GM23338 (cell line): ENCODE results near the gene LRRC38. TPM values are rescaled to one million over a fixed set of nuclear protein-coding genes. Genes with fewer than 3 reads are reported as not detected.

Experiments
- ATAC-seq: fragments of 200-7000 bp; cut with Tn5 transposase; 3 replicates; pipeline ENCODE4 v1.9.1; 2020
- DNase-seq: peaks from one replicate; pipeline ENCODE4 v3.0.0-alpha.2; 2015; ENCODE audit warnings: low spot score
- H2AFZ ChIP-seq: fragments of 200-600 bp; sonication (generic); 2 replicates; pipeline ENCODE4 v1.8.0; 2016; ENCODE audit warnings: antibody characterized with exemption, mild to moderate bottlenecking, moderate library complexity
- H3F3A ChIP-seq: fragments of 200-600 bp; sonication (generic); replicated peaks from 2 replicates; pipeline ENCODE4 v1.8.0; 2017; ENCODE audit warnings: antibody characterized with exemption, mixed run types, low read depth
- H3K27ac ChIP-seq: fragments of 200-600 bp; sonication (generic); 2 replicates; pipeline ENCODE4 v1.6.1; 2016; ENCODE audit warnings: low read depth
- H3K27me3 ChIP-seq: fragments of 200-600 bp; sonication (generic); 2 replicates; pipeline ENCODE4 v1.8.0; 2016; ENCODE audit warnings: mild to moderate bottlenecking, mixed run types, moderate library complexity; ENCODE audit not compliant: insufficient read depth
- H3K36me3 ChIP-seq: fragments of 200-600 bp; sonication (generic); 2 replicates; pipeline ENCODE4 v1.8.0; 2016; ENCODE audit warnings: mild to moderate bottlenecking; ENCODE audit not compliant: insufficient read depth
- H3K4me1 ChIP-seq: fragments of 200-600 bp; sonication (generic); 2 replicates; pipeline ENCODE4 v1.8.0; 2016; ENCODE audit warnings: mild to moderate bottlenecking, moderate library complexity; ENCODE audit not compliant: insufficient read depth
- H3K4me2 ChIP-seq: fragments of 200-600 bp; sonication (generic); 2 replicates; pipeline ENCODE4 v1.7.1; 2017; ENCODE audit warnings: mixed run types
- H3K4me3 ChIP-seq: fragments of 200-600 bp; sonication (generic); 2 replicates; pipeline ENCODE4 v1.6.1; 2016; ENCODE audit warnings: mixed run types
- H3K79me2 ChIP-seq: fragments of 200-600 bp; sonication (generic); replicated peaks from 2 replicates; pipeline ENCODE4 v1.8.0; 2017; ENCODE audit warnings: mild to moderate bottlenecking; ENCODE audit not compliant: insufficient read depth
- H3K9me2 ChIP-seq: fragments of 200-600 bp; sonication (generic); 2 replicates; pipeline ENCODE4 v1.8.0; 2017; ENCODE audit not compliant: insufficient read depth
- H4K20me1 ChIP-seq: fragments of 200-600 bp; sonication (generic); replicated peaks from 2 replicates; pipeline ENCODE4 v1.8.0; 2017; ENCODE audit warnings: mild to moderate bottlenecking; ENCODE audit not compliant: insufficient read depth
- H3K27ac Mint-ChIP-seq: 2 replicates; pipeline ENCODE4 v1.8.0; 2020; ENCODE audit warnings: inconsistent platforms, mild to moderate bottlenecking, moderate library complexity, mixed read lengths
- H3K27me3 Mint-ChIP-seq: 3 replicates; pipeline ENCODE4 v1.8.0; 2022; ENCODE audit warnings: low read depth, mild to moderate bottlenecking, moderate library complexity, mixed read lengths, inconsistent platforms; ENCODE audit not compliant: insufficient read depth, poor library complexity
- H3K36me3 Mint-ChIP-seq: 3 replicates; pipeline ENCODE4 v1.8.0; 2021; ENCODE audit warnings: low read depth, mild to moderate bottlenecking, inconsistent platforms, moderate library complexity, mixed read lengths
- H3K4me1 Mint-ChIP-seq: 3 replicates; pipeline ENCODE4 v1.8.0; 2020; ENCODE audit warnings: mild to moderate bottlenecking, inconsistent platforms, mixed read lengths
- H3K4me3 Mint-ChIP-seq: 3 replicates; pipeline ENCODE4 v1.8.0; 2021; ENCODE audit warnings: moderate library complexity, mild to moderate bottlenecking, inconsistent platforms, mixed read lengths
- H3K9me3 Mint-ChIP-seq: 3 replicates; pipeline ENCODE4 v1.8.0; 2020; ENCODE audit warnings: moderate library complexity, mild to moderate bottlenecking, inconsistent platforms, mixed read lengths
- CREB1 ChIP-seq: fragments of 250-450 bp; sonication (Bioruptor Pico); IDR thresholded peaks from 2 replicates; pipeline ENCODE4 v1.5.0; 2020; ENCODE audit warnings: low read depth, mild to moderate bottlenecking, moderate library complexity
- EZH2 ChIP-seq: fragments of 200-600 bp; sonication (generic); IDR thresholded peaks from one replicate; pipeline ENCODE4 v1.8.0; 2017; ENCODE audit warnings: antibody characterized with exemption, mild to moderate bottlenecking, low read depth; ENCODE audit not compliant: unreplicated experiment
- EZH2phosphoT487 ChIP-seq: fragments of 200-600 bp; sonication (generic); IDR thresholded peaks from one replicate; pipeline ENCODE4 v1.8.1; 2018; ENCODE audit warnings: antibody characterized with exemption; ENCODE audit not compliant: unreplicated experiment
- JUNB ChIP-seq: IDR thresholded peaks from one replicate; pipeline ENCODE4 v1.6.1; 2016; ENCODE audit warnings: antibody characterized with exemption; ENCODE audit not compliant: unreplicated experiment
- NANOG ChIP-seq: IDR thresholded peaks from 2 replicates; pipeline ENCODE4 v1.6.1; 2016; ENCODE audit warnings: antibody characterized with exemption, borderline replicate concordance
- POLR2AphosphoS5 ChIP-seq: IDR thresholded peaks from 2 replicates; pipeline ENCODE4 v1.6.1; 2016; ENCODE audit warnings: antibody characterized with exemption, low read depth
- REST ChIP-seq: IDR thresholded peaks from one replicate; pipeline ENCODE4 v1.6.1; 2018; ENCODE audit warnings: antibody characterized with exemption; ENCODE audit not compliant: unreplicated experiment
- STAT1 ChIP-seq: IDR thresholded peaks from one replicate; pipeline ENCODE4 v1.6.1; 2016; ENCODE audit warnings: antibody characterized with exemption; ENCODE audit not compliant: unreplicated experiment
- ZNF114 ChIP-seq: fragments of 250-450 bp; sonication (Bioruptor Pico); IDR thresholded peaks from 2 replicates; pipeline ENCODE4 v1.5.0; 2020; ENCODE audit warnings: mild to moderate bottlenecking, moderate library complexity
- ZNF331 ChIP-seq: fragments of 250-450 bp; sonication (Bioruptor Pico); IDR thresholded peaks from 2 replicates; pipeline ENCODE4 v1.5.0; 2020; ENCODE audit warnings: low read depth, mild to moderate bottlenecking, moderate library complexity
- polyA plus RNA-seq: library from polyadenylated mRNA; unstranded; fragments of >200 nt; fragmentation: Nextera tagmentation; extraction: Ambion mirVana; gene quantifications from 2 replicates; pipeline ENCODE4 v1.2.1, GENCODE V29; 2016
- total RNA-seq: library from RNA; depleted of rRNA; stranded (reverse); fragments of >200 nt; shearing (Covaris generic); gene quantifications from 2 replicates; pipeline ENCODE4 v1.2.3, GENCODE V29; 2014
- TF ChIP-seq, protein P1 (sequence below): IDR thresholded peaks from 2 replicates; pipeline ENCODE4 v1.6.1; 2016; ENCODE audit warnings: antibody characterized with exemption
- TF ChIP-seq, protein P2 (sequence below), 2 experiments: fragments of 200-600 bp in 1 of 2; sonication (generic) in 1 of 2; conservative IDR thresholded peaks; 2 replicates each; pipeline versions ENCODE4 v1.5.1 to v1.6.1; 2016 to 2017; ENCODE audit warnings: antibody characterized with exemption in 2 of 2, low read depth in 2 of 2, mild to moderate bottlenecking in 2 of 2, moderate library complexity in 1 of 2
- TF ChIP-seq, protein P3 (sequence below): fragments of 250-450 bp; sonication (Bioruptor Pico); IDR thresholded peaks from 2 replicates; pipeline ENCODE4 v1.5.0; 2020; ENCODE audit warnings: mild to moderate bottlenecking, moderate library complexity

Gene LRRC38
- total and polyA plus RNA-seq, 2 experiments from 2014 or later: 0.17 TPM; not detected in 1

DNA sequence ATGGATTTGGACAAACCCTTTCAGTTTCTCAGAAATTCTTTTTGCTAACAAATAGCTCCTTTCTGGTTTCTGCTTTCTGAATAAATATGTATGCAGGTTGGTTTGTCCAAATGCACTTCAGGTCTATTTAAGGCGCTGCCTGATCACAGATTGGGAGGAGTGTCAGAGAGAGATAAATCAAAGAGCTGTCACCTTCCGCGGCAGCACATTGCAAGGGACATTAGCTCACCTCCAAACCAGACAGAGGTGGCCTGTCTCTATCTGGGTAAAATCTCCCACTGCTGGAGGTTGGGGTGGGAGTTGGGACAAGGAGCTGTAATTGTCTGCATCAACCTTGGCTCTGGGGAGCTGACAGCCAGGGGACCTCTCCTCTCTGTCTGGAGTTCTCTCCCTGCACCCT lies 78.3 kb downstream of the LRRC38 start:
- no peak overlapping the region for H3K27ac Mint-ChIP-seq
- ATAC-seq: no peak
- H2AFZ ChIP-seq: no peak overlapping the region
- peaks cover 9% of the 10 kb centered on the region for H3K27me3 Mint-ChIP-seq
- H3K4me1 ChIP-seq: no peaks in the 10 kb centered on the region
- no peaks in the 10 kb centered on the region for H4K20me1 ChIP-seq
- TF ChIP-seq ZNF331 (CRISPR knock-in tag): no peak
- TF ChIP-seq EZH2: no peak
- TF ChIP-seq ZNF114 (CRISPR knock-in tag): no peak
- no peak for TF ChIP-seq POLR2AphosphoS5
- no peak for TF ChIP-seq CREB1
- no peak for TF ChIP-seq EZH2phosphoT487
- TF ChIP-seq, protein P1, sequence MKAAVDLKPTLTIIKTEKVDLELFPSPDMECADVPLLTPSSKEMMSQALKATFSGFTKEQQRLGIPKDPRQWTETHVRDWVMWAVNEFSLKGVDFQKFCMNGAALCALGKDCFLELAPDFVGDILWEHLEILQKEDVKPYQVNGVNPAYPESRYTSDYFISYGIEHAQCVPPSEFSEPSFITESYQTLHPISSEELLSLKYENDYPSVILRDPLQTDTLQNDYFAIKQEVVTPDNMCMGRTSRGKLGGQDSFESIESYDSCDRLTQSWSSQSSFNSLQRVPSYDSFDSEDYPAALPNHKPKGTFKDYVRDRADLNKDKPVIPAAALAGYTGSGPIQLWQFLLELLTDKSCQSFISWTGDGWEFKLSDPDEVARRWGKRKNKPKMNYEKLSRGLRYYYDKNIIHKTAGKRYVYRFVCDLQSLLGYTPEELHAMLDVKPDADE: no peak
- no peak for TF ChIP-seq STAT1
- no peak for TF ChIP-seq REST
- TF ChIP-seq, protein P2, sequence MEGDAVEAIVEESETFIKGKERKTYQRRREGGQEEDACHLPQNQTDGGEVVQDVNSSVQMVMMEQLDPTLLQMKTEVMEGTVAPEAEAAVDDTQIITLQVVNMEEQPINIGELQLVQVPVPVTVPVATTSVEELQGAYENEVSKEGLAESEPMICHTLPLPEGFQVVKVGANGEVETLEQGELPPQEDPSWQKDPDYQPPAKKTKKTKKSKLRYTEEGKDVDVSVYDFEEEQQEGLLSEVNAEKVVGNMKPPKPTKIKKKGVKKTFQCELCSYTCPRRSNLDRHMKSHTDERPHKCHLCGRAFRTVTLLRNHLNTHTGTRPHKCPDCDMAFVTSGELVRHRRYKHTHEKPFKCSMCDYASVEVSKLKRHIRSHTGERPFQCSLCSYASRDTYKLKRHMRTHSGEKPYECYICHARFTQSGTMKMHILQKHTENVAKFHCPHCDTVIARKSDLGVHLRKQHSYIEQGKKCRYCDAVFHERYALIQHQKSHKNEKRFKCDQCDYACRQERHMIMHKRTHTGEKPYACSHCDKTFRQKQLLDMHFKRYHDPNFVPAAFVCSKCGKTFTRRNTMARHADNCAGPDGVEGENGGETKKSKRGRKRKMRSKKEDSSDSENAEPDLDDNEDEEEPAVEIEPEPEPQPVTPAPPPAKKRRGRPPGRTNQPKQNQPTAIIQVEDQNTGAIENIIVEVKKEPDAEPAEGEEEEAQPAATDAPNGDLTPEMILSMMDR (conservative IDR thresholded peaks at IDR 0.05; ENCODE audit: low read depth in 2 of 2): no peak
- TF ChIP-seq JUNB: no peak
- TF ChIP-seq, protein P3, sequence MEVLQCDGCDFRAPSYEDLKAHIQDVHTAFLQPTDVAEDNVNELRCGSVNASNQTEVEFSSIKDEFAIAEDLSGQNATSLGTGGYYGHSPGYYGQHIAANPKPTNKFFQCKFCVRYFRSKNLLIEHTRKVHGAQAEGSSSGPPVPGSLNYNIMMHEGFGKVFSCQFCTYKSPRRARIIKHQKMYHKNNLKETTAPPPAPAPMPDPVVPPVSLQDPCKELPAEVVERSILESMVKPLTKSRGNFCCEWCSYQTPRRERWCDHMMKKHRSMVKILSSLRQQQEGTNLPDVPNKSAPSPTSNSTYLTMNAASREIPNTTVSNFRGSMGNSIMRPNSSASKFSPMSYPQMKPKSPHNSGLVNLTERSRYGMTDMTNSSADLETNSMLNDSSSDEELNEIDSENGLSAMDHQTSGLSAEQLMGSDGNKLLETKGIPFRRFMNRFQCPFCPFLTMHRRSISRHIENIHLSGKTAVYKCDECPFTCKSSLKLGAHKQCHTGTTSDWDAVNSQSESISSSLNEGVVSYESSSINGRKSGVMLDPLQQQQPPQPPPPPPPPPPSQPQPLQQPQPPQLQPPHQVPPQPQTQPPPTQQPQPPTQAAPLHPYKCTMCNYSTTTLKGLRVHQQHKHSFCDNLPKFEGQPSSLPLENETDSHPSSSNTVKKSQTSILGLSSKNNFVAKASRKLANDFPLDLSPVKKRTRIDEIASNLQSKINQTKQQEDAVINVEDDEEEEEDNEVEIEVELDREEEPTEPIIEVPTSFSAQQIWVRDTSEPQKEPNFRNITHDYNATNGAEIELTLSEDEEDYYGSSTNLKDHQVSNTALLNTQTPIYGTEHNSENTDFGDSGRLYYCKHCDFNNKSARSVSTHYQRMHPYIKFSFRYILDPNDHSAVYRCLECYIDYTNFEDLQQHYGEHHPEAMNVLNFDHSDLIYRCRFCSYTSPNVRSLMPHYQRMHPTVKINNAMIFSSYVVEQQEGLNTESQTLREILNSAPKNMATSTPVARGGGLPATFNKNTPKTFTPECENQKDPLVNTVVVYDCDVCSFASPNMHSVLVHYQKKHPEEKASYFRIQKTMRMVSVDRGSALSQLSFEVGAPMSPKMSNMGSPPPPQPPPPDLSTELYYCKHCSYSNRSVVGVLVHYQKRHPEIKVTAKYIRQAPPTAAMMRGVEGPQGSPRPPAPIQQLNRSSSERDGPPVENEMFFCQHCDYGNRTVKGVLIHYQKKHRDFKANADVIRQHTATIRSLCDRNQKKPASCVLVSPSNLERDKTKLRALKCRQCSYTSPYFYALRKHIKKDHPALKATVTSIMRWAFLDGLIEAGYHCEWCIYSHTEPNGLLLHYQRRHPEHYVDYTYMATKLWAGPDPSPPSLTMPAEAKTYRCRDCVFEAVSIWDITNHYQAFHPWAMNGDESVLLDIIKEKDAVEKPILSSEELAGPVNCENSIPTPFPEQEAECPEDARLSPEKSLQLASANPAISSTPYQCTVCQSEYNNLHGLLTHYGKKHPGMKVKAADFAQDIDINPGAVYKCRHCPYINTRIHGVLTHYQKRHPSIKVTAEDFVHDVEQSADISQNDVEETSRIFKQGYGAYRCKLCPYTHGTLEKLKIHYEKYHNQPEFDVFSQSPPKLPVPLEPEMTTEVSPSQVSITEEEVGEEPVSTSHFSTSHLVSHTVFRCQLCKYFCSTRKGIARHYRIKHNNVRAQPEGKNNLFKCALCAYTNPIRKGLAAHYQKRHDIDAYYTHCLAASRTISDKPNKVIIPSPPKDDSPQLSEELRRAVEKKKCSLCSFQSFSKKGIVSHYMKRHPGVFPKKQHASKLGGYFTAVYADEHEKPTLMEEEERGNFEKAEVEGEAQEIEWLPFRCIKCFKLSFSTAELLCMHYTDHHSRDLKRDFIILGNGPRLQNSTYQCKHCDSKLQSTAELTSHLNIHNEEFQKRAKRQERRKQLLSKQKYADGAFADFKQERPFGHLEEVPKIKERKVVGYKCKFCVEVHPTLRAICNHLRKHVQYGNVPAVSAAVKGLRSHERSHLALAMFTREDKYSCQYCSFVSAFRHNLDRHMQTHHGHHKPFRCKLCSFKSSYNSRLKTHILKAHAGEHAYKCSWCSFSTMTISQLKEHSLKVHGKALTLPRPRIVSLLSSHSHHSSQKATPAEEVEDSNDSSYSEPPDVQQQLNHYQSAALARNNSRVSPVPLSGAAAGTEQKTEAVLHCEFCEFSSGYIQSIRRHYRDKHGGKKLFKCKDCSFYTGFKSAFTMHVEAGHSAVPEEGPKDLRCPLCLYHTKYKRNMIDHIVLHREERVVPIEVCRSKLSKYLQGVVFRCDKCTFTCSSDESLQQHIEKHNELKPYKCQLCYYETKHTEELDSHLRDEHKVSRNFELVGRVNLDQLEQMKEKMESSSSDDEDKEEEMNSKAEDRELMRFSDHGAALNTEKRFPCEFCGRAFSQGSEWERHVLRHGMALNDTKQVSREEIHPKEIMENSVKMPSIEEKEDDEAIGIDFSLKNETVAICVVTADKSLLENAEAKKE (CRISPR knock-in tag): no peak
- TF ChIP-seq NANOG: no peak
- H3K79me2 ChIP-seq: no peaks in the 10 kb centered on the region
- H3K9me2 ChIP-seq: no peaks in the 10 kb centered on the region
- DNase-seq: no peak
- no peak overlapping the region for H3K4me3 ChIP-seq
- no peak overlapping the region for H3K4me3 Mint-ChIP-seq
- no peak overlapping the region for H3K4me2 ChIP-seq
- peaks cover 43% of the 10 kb centered on the region for H3K36me3 Mint-ChIP-seq
- H3F3A ChIP-seq: no peaks in the 10 kb centered on the region
- no peaks in the 10 kb centered on the region for H3K36me3 ChIP-seq
- H3K27ac ChIP-seq: no peak overlapping the region
- peaks cover 88% of the 10 kb centered on the region for H3K9me3 Mint-ChIP-seq
- H3K4me1 Mint-ChIP-seq: no peaks in the 10 kb centered on the region
- no peaks in the 10 kb centered on the region for H3K27me3 ChIP-seq
